Myocyte (in vitro differentiated cells): ENCODE data around the gene ASB16. TPM values are rescaled to one million over a fixed set of nuclear protein-coding genes. Genes with fewer than 3 reads are reported as not detected.

Experiments used
- DNase-seq: peaks from one replicate; pipeline ENCODE4 v3.0.0-alpha.2; 2012; ENCODE audit warnings: low read depth
- microRNA-seq: library from miRNA; unstranded; fragments of <30 nt; microRNA quantifications from one replicate; pipeline ENCODE4, GENCODE V29; 2016
- total RNA-seq: library from RNA; depleted of rRNA; stranded (reverse); fragments of >200 nt; gene quantifications from 2 replicates; pipeline ENCODE4 v1.2.3, GENCODE V29; 2014

The ASB16 gene
- total RNA-seq, 1 donor from 2014 or later = 4.0 TPM

GRCh38 chr17:44221084-44221861 is 50.8 kb downstream of the ASB16 start:
- peak; percentile 88 for DNase-seq

GRCh38 chr17:44221862-44222111 is 51.3 kb downstream of the ASB16 start:
- DNase-seq = no peak

- peak; percentile 97 for DNase-seq
These were observed 51.8 kb downstream of the ASB16 start for GRCh38 chr17:44222112-44222869.

DNA sequence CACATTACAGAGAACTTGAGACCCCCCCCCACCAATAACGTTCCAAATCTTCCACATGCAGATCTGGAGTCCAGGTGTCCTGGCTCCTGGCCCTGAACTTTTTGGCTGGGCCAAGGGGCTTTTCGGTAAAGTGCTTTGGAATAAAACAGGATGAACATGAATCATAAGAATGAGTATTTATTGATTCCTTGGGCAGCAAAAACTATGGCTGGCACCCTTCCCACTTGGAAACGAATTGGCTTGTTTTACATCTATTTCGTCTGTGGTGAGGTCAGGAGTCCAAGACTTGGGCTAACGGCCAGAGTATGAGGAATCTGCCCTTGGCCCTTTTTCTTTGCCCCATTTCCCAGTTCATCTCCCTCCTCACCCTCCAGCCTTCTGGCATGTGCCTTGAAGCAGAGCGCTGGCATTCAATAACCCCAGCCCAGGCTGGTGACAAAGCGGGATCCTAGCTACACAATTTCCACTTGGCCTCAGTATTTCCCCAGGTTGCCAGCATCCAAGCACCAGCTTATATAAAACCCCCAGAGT is 53.1 kb downstream of the ASB16 start:
- DNase-seq = no peak

Small RNA genes lying within 50 kb of the gene (microRNA-seq; reads per million reads assigned to microRNA genes)
- gene MIR6782 = not detected

Other genes with a start within 250 kb of the ASB16 start
- not detected in 2 replicates for gene PPY, start 228.2 kb upstream of the ASB16 start, total RNA-seq
- 0.19 TPM in 1 of 2 replicates, not detected in the other for gene PYY, start 216.8 kb upstream of the ASB16 start, total RNA-seq
- 0.10 and 0.40 TPM in 2 replicates for gene NAGS, start 166.1 kb upstream of the ASB16 start, total RNA-seq
- 36.8 and 40.6 TPM in 2 replicates for gene TMEM101, start 155.7 kb upstream of the ASB16 start, total RNA-seq
- 34.1 and 40.2 TPM in 2 replicates for gene LSM12, start 104.0 kb upstream of the ASB16 start, total RNA-seq
- 39.5 and 44.6 TPM in 2 replicates for gene G6PC3, start 100.0 kb upstream of the ASB16 start, total RNA-seq
- gene HDAC5, start 47.1 kb upstream of the ASB16 start, total RNA-seq = 646 and 649 TPM in 2 replicates
- 0.45 and 1.4 TPM in 2 replicates for gene HROB, start 28.8 kb upstream of the ASB16 start, total RNA-seq
- 28.1 and 28.6 TPM in 2 replicates for gene TMUB2, start 16.3 kb downstream of the ASB16 start, total RNA-seq
- 55.4 and 60.5 TPM in 2 replicates for gene ATXN7L3, start 29.2 kb downstream of the ASB16 start, total RNA-seq
- 45.7 and 65.8 TPM in 2 replicates for gene UBTF, start 49.0 kb downstream of the ASB16 start, total RNA-seq
- gene SLC4A1, start 97.4 kb downstream of the ASB16 start, total RNA-seq = not detected in 2 replicates
- gene RUNDC3A, start 137.9 kb downstream of the ASB16 start, total RNA-seq = 0.40 and 0.62 TPM in 2 replicates
- gene SLC25A39, start 154.1 kb downstream of the ASB16 start, total RNA-seq = 80.8 and 84.0 TPM in 2 replicates
- 337 and 394 TPM in 2 replicates for gene GRN, start 174.6 kb downstream of the ASB16 start, total RNA-seq
- 89.5 and 141 TPM in 2 replicates for gene FAM171A2, start 193.1 kb downstream of the ASB16 start, total RNA-seq
- 0.10 TPM in 1 of 2 replicates, not detected in the other for gene ITGA2B, start 218.9 kb downstream of the ASB16 start, total RNA-seq